Measurements from ENCODE around the gene ZNF543. TPM values are rescaled to one million over a fixed set of nuclear protein-coding genes. Genes with fewer than 3 reads are reported as not detected.

The ZNF543 gene
- total and polyA plus RNA-seq, 2 of the 4 experiments (the other 2 are of a cell fraction) = 1.8 to 9.0 TPM

DNA sequence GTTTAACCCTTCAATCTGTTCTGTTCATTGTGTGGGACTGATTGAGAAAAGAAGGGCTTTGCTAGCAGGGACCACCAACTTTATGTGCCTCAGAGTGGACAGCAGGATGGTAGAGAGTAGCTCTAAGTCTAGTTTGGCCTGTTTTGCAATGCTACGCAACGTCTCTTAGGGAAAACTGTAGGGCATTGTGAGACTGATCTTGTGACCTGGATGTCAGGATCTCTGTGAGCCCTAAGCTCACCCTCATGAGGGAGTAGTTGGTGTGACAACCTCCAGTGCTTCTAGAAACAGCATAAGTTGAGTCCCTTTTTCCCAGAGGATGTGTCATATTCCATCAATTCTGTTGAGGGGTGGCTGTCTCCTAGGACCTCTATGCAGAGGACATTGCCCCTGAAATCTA is 9.5 kb upstream of the ZNF543 start:
- no CpG with 5 or more reads among the region's 2 CpGs for WGBS, 2 experiments (ENCODE audit: extremely low coverage in 2 of 2, insufficient read length in 1 of 2)
- no peak overlapping the region for H2BK15ac ChIP-seq (ENCODE audit: low read depth, low read length)
- H3K4me2 ChIP-seq (ENCODE audit: low read depth, low read length) = no peak overlapping the region
- no peak overlapping the region for H2AK5ac ChIP-seq (ENCODE audit: low read depth, low read length)
- no peak overlapping the region for H4K91ac ChIP-seq (ENCODE audit: insufficient read depth, low read depth, low read length)
- no peak overlapping the region for H2BK120ac ChIP-seq (ENCODE audit: low read depth, low read length)
- no peaks in the 10 kb centered on the region for H3K36me3 ChIP-seq (ENCODE audit: control insufficient read depth, insufficient read depth, low read length)
- no peak overlapping the region for H3K4ac ChIP-seq (ENCODE audit: low read depth, low read length)
- in situ Hi-C loops (cut with MboI; ENCODE audit: low sequenced_read_pairs) (no loop called here), intact Hi-C loops (cut with micrococcal nuclease) (no loop called here), dilution Hi-C loops (cut with HindIII; ENCODE audit: low sequenced_read_pairs, unreplicated experiment) (no loop called here)
- H3K27ac ChIP-seq (ENCODE audit: insufficient read depth, low read length) = no peak overlapping the region
- ChIA-PET POLR2A (ENCODE audit: unreplicated experiment) (no interaction called here), CTCF (no interaction called here)
- H4K5ac ChIP-seq (ENCODE audit: low read depth, low read length) = no peak overlapping the region
- H3K27me3 ChIP-seq (ENCODE audit: control insufficient read depth, insufficient read depth, low read length) = peaks cover 2% of the 10 kb centered on the region
- no peak overlapping the region for H3K14ac ChIP-seq (replicated peaks; ENCODE audit: low read depth, low read length)
- H3K56ac ChIP-seq (ENCODE audit: extremely low read depth, insufficient read depth, low read length) = no peak overlapping the region
- no peak overlapping the region for H3K4me3 ChIP-seq (ENCODE audit: insufficient read depth, low read depth, low read length)
- H4K20me1 ChIP-seq (ENCODE audit: insufficient read depth, low read length) = no peaks in the 10 kb centered on the region
- H2BK5ac ChIP-seq (ENCODE audit: low read depth, low read length, poor library complexity, severe bottlenecking) = no peak overlapping the region
- H3K79me1 ChIP-seq (ENCODE audit: low read depth in 1 of 2, low read length in 2 of 2) = no peaks in the 10 kb centered on the region
- H3K9me3 ChIP-seq (ENCODE audit: control insufficient read depth, insufficient read depth, low read length) = peaks cover 2% of the 10 kb centered on the region
- TF ChIP-seq MXI1 (IDR thresholded peaks at IDR 0.05; ENCODE audit: borderline replicate concordance, low read depth, low read length) = no peak
- no peak for TF ChIP-seq CEBPB (IDR thresholded peaks at IDR 0.05; ENCODE audit: low read depth, low read length)
- TF ChIP-seq RFX5 (IDR thresholded peaks at IDR 0.05; ENCODE audit: low read depth, low read length) = no peak
- TF ChIP-seq RAD21 (IDR thresholded peaks at IDR 0.05; ENCODE audit: low read length) = no peak
- TF ChIP-seq SMC3 (IDR thresholded peaks at IDR 0.05; ENCODE audit: low read depth, low read length) = no peak
- no peak for TF ChIP-seq CTCF (conservative IDR thresholded peaks at IDR 0.05; ENCODE audit: low read depth, low read length)
- DNase-seq (no peak), ATAC-seq (ENCODE audit: low read depth) (no peak)
- H3K9me1 ChIP-seq (ENCODE audit: insufficient read depth, low read length) = no peaks in the 10 kb centered on the region
- no peak overlapping the region for H3K9ac ChIP-seq (ENCODE audit: low read depth, low read length)
- no peak overlapping the region for H3K18ac ChIP-seq (ENCODE audit: low read depth, low read length)
- H4K8ac ChIP-seq (ENCODE audit: low read depth in 2 of 2, low read length in 2 of 2) = no peak overlapping the region
- no peaks in the 10 kb centered on the region for H3K4me1 ChIP-seq (ENCODE audit: control insufficient read depth, insufficient read depth, low read length)
- no peak overlapping the region for H2AK9ac ChIP-seq (replicated peaks; ENCODE audit: low read depth, low read length, poor library complexity)
- no TSS peak for BruUV-seq (replicated peaks)
- no peak overlapping the region for H2AFZ ChIP-seq (replicated peaks; ENCODE audit: low read length, poor library complexity)
- no peak overlapping the region for H3K23ac ChIP-seq (ENCODE audit: low read depth, low read length)
- H2BK20ac ChIP-seq (ENCODE audit: low read depth, low read length) = no peak overlapping the region
